ENCODE measurements around the gene ZNF83.

- TF ChIP-seq CTCF (IDR thresholded peaks at IDR 0.05) = no peak
- TF ChIP-seq POLR2A (IDR thresholded peaks at IDR 0.05) = no peak
These were observed 47.7 kb upstream of the ZNF83 start for GRCh38 chr19:52685811-52686210.
